KBM-7 (cell line): ENCODE measurements around the gene AK8.

Experiments used
- DNase-seq: peaks from one replicate; pipeline ENCODE4 v3.0.0-alpha.2; 2015
- in situ Hi-C: fragments of 300-500 bp; cut with MboI; formaldehyde crosslinking; loops from 2 replicates; pipeline ENCODE4 v1.14.3; 2020; ENCODE audit warnings: low sequenced_read_pairs, low pct_unique_long_range_greater_than_20kb, mixed read lengths

Gene AK8

DNA sequence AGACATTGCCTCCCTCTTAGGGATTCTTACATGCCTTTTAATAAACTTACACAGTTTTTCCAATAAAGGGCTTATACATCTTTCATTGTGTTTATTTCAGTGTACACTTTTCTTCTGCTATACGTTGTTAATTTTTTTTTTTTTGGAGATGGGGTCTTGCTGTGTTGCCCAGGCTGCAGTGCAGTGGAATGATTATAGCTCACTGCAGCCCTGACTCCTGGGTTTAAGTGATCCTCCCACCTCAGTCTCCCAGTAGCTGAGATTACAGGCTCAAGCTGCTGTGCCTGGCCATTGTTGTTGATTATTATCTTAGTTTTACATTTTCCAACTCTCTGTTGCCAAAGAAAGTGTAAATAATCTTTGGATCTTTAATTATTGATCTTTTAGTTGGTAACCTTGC is 118.0 kb downstream of the AK8 start:
- no peak for DNase-seq
- in situ Hi-C loops = no loop called here

DNA sequence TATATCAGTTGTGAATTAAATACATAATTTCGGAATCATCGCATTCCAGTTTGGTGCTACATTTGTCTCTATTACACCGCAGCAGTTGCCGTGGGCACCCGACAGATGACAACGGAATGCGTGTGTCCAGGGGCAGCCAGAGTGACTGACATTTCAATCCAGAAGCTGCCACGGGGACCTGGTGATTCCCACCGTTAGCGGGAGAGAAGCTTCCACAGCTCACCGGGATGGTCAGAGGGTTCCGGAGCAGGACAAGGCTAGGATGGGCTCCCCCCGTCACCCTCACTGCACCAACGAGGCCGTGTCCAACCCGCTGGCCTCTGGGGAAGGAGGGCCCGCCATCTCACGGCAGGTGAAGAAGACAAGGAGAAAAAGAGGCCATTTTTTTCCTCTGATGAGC is 121.1 kb downstream of the AK8 start:
- in situ Hi-C loops = no loop called here
- no peak for DNase-seq

DNA sequence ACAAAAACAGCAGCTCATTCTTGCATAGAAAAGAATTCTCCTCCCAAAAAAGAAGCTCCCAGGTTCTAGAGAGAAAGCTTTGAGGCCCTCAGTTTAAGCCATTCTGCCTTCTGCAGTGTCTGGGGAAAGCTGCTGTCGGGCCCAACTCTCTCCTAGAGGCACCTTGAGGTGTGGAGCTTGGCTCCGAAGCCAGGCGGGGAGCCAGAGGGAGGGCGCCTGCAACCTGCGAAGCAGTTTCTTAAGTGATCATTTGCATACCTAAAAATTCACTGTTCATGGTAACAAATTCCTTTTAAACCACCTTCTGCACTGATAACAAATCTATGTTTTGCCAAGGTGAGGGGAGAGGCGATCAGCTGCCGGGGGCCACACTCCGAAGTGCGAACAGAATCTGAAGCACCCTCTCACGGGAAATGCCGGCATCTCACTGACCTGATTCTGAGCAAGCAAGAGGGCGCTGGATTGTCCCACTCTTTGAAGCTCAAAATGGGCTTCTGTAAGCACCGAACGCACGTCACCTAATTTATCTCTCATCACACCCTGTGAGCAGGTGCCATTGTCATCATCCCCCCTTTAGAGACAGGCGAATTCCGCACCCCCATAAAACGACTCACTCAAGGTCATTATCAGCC is 121.8 kb downstream of the AK8 start:
- DNase-seq = no peak
- in situ Hi-C loops = no loop called here

DNA sequence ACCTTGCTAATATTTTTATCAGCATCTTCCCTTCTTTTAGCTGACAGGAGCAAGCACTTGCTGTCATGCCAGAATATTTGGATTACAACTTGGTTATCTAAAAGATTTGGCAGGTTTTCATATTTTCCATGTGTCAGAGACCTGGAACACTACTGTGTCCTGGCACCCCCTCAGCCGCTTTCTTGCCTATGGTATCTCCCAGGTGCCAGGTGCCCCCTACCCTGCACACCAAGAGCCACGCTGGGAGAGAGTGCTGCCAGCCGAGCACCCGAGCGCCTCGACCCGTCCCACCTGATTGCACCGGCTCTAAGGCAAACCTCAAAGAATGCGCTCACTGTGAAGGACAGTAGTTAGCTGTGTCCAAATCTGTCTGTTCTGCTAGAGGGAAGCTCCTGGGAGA is 123.0 kb downstream of the AK8 start:
- in situ Hi-C loops = no loop called here
- no peak for DNase-seq

DNA sequence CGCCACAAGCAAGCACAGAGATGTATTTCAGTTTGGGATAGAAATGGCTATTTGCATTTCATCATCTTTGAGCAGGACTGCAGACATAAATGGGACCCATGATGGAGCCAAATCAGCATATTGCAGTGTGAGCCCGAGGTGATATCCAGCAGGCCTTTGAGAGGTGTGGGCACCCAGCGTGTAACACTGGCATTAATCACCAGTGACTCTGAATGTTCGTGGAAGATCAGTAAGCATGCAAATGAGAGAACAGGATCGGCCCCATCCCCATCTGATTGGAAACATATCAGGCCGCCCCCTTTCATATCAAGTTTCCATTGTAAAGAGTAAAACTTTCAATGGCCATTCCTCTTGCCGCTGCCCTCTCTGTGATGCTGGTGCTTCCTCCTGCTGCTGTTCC is 123.8 kb downstream of the AK8 start:
- in situ Hi-C loops = no loop called here

DNA sequence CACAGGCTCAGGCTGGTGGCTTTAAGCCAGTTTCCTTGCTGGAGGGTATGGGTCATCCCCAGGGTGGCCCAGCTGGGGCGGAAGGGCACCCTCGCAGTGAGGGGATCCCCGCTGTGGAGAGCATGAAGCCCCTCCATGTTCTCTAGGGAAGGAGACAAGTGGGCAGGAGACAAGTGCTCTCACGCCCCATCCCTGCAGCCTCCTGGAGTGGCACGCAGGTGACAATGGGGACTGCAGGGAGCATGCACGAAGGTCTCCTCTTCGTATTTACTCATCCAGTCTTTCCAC is 124.5 kb downstream of the AK8 start:
- DNase-seq = no peak
- in situ Hi-C loops = no loop called here

More for the DNA sequence above, 123.8 kb downstream of the AK8 start:
- DNase-seq = no peak

DNA sequence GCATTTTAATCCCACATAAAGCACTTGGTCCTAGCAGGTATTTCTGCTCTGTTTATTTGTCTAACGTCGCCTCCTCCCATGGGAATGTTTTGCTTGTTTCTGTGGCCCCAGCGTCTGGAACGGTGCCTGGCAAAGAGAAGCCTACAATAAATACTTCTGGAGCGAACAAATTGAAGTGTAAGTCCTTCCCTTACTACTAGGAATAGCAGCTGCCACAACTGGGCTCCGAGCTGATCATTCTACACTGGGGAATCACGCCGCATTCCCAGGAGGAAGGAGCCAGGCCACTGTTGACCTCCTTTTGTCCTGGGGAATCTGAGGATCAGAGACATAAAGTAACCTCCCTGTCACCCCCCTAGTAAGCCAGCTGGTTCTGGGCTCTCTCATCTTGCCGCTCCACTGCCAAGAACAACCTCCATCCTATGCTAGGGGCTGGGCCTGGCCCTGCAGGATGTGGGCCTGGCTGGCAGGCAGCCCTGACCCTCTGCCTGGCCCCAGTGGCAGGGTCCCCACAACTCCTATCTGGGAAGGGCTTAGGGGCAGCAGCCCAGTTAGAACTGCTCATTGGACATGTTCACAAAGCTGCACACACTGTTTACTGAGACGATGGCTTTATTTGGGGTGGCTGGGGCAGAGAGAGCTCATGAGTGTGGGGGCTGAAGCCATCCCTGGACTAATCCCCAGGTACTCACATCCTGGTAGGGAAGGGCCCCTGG is 125.0 kb downstream of the AK8 start:
- no peak for DNase-seq
- in situ Hi-C loops = no loop called here

DNA sequence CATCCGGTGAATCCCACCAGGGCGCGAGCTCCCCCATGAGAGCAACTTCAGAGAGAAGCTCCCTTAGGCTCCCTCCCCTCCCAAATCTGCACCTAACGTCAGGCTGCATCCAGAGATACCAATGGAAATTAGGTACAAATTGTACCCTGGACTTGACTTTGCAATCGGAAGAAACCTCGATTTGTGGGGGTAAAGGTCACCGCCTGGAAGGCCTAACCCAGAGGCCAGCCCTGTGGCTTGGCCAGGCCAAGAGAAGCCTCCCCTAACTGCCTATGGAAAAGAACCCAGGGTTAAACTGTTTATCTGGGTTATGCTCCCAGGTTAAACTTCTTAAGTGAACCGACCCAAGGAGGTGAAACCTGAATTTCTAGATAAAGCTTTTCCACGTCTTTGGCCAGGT is 127.4 kb downstream of the AK8 start:
- in situ Hi-C loops = no loop called here

DNA sequence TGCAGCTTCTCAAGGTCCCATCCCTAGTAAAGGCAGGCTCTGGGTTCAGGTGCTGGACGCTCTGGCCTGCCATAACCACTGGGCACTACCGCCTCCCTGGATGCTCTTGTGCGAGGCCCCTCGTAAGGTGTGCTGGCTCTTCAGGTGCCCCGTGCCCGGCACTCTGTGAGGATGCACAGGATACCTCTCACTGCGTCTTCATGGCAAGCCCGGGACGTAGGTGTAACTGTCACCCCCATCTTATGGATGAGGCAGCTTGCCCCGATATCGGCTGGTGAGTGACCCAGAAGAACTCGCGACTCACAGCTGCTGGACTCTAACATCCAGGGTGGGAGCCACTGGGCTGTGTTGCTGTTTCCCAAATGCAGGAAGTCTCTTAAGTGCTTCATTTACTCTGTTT is 128.8 kb downstream of the AK8 start:
- DNase-seq = no peak
- in situ Hi-C loops = no loop called here

More for the DNA sequence above, 127.4 kb downstream of the AK8 start:
- no peak for DNase-seq

DNA sequence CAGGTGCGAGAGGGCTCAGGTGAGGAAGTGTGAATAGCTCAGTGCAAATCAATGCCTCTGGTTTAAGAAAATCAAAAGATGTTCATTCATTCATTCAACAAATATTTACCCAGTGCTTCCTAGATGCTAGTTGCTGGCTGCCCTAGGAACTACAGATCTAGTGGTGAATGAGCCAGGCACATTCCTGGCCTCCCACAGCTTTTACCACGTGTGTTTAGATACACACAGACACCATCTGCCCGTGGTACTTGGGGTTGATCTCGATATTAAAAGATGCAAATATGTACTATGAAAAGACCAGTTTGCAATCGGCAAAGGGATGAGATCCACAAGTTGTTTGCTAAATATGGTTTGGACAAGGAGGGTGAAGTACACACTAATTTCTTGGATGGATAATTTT is 129.6 kb downstream of the AK8 start:
- DNase-seq = no peak
- in situ Hi-C loops = no loop called here

DNA sequence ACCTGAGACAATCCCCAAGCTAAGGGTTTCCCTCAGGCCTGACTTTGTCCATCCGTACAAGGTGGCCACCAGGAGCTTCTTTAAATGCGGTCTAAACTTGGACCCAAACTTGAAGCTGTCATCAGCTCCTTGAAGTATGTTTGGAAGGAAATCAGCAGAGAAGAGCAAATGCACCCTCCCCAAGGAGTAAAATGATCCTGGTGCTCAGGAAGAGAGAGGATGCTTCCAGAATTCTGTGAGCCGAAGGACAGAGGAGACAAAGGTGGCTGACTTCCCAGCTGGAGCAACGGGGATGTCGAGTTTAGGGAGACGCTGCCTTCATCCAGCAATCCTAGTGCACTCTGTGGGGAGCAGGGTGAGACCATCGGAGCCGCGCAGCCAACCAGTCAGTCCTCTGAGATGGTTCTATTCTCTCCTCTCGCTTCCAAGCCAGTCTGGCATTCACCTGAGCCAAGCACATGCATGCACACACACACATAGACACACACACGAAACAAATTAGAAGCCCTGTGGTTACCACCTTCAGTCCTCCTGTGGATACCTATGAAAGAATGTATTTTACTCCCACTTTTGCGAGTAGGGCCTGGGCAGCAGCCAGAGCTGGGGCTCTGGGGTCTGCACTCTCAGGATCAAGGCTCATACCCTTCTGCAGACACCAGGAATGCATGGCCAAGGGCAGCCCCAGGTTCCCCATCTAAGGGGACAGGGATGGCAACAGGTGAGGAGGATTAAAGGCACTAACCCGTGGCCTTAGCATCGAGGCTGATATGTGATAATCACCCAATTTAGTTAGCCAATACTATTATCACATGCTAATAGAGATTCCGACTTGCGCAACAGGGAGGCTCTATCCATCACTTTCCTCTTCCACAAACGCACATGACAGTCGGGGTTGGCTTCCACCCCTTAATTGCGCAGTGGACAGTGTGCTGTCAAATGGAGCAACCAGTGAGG is 132.1 kb downstream of the AK8 start:
- DNase-seq = no peak
- in situ Hi-C loops = no loop called here

DNA sequence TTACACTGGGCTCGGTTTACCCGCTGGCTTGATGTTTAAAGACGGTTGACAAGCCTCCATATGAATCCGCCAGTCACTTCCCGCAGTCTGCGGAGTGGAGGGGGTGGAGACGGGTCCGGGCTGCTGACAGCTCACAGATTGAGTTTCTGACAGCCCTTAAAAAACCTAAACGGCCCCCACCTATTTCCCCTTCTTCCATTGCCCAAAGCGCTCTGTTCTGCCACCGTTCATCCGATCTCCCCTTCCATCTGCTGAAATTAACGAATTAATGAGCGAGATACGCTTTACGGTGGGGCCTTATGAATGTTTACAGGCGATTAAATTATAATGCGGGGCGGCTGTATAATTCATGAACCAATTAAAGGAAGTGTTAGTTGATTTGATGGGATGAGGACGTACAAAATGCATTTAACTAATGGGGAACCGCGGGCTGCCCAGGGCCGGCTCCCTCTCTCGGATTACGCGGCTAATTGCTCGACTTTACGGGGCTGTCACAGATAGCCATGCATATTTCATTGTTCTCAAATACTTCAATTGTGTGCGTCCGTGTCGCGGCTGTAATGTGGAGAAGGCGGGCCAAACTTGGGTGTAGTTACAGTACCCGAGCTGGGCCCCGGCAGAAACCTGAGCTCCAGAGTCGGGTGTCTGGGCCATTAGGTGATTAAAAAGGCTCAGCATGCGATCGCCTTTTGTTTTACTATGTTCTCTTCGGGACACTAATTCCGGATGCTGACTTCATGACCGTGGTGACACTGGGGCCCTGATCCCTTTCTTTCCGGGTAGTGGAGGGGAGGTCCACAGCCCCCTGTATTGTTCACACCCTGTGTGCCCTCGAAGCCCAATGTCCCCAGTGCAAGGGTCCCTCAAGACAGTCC is 133.0 kb downstream of the AK8 start:
- in situ Hi-C loops = no loop called here
- no peak for DNase-seq

DNA sequence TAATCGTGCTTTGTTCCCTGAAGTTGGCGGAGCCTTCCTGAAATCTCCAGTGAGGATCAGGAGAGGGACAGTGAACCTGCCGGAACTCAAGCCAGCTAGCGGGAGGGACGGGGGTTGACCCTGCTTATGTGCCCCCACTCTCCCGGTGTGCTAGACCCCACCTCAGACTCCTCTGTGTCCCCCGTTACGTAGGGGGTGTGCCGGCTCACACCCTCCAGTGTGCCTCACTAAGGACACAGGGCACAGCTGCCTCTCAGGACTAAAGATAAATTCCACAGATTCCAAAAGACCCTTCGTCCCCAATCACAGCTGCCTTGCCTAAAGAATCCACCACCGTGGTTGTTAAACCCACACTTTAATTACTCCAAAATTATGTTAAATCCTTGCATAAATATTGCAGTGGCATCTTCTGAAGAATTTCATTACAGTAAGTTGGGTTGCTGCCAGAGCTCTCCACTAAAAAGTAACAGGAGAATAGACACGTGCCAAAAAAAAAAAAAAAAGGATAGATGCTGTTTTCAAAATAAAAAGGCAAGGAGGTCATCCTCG is 134.1 kb downstream of the AK8 start:
- in situ Hi-C loops = no loop called here
- DNase-seq = no peak

DNA sequence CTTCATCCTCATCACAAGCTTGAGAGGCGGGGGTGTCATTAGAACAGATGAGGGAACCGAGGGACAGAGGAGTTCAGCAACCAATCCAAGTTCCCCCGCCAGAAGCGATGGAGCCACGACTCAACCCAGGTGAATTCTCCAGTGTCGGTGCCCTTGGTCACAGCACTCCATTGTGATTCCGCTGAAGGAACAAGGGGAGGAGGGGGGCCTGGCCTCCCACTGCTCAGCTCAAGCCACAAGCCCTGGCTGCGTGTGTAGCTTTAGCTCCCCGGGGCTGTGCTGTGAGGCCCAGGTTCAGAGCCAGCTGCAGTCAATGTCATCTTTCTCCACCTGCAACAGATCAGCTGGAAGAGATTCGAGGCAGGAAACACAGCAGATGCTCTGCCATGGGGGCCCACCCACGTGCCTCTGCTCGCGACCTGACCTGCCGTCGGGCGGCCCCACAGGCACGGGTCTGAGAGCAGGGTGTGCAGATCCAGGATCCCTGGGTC is 135.2 kb downstream of the AK8 start:
- in situ Hi-C loops = no loop called here
- DNase-seq = no peak

DNA sequence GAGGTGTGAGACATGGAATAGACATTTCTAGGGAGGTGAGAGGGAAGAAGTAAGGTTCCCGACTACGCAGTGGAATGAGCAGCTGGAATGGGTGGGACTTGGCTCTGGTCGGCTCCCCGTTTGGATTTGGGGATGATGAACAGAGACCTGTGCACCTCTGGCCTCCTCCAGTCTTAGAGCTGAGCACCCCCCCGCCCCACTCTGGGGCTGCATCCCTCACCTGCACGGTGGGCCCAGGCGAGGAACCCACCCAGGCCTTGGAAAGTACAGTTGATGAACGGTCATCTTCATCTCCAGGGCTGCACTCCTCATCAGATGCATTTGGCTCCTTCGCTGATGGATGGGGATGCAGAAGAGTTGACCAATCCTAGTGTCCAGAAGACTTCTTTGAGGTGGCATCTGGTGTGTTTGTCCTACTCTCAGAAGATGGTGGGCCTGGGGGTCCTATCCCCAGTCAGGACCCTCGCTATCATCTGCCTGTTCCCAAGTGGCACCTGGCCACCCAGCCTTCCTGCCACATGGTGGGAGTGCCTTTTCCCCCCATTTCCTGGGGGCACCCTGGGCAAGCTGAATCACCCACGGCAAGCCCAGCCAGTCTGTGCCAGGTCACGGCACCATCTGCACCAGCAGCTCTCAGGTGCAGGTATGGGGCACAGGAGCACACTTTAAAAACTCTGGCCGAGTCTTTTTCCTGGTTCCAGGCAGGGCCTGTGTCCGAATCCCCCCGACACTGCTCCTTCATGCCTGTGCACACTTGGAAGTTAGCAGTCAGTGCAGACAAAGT is 137.4 kb downstream of the AK8 start:
- in situ Hi-C loops = no loop called here
- no peak for DNase-seq

DNA sequence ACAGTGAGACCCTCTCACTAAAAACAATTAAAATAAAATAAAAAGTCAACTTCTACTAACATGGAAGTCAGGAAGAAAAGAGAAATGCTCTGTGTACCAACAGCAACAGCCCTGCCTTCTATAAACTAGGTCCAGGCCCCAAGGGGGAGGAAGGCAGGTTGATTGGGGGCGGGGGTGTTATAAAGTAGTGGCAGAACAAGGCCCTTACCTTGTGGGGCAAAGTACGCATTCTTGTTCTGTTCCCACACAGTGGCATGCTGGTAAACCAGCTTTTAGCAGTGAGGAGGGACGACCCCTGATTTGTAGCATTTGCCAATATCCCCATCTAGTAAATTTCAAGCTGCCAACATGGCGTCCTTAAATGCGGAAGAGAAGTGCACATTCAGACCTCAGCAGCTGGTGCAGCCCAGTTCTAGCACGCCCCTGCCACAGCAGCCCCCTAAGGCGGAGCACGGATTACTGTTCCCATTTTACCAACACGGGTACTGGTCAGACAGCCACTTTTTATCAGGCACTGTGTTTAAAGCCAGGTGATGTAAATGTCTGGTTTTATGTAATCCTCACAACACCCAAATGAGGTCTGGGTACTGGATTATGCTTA is 138.3 kb downstream of the AK8 start:
- in situ Hi-C loops = no loop called here
- DNase-seq = no peak

DNA sequence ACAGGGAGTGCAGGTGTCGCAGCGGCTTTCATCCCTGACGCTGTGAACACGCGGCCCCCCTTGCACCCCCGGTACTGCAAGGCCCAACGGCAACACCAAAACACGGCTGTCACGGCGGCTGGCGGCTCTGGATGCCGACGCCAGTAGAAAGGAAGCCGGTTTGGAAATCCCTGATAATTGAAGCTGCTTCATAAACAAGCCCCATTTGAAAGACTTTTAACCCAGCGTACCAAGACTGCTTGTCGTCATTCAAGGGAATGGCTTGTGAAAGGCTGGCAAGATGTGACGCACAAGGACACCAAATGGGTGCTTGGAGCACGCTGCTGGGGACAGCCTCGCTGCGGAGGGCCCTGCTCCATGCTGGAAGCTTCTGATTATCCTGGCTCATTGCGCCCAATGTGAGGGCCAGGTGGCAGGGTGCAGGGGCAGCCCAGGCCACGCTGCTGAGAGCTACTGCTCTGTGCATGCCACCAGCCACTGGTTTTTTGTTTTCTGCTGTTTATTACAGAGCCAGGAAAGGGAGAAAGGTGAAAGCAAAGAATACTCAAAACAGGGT is 144.7 kb downstream of the AK8 start:
- no peak for DNase-seq
- in situ Hi-C loops = no loop called here
